Measurements from ENCODE around the gene ANO7. TPM values are rescaled to one million over a fixed set of nuclear protein-coding genes. Genes with fewer than 3 reads are reported as not detected.

ANO7 gene
- total RNA-seq, 1 experiment from 2014 or later: 0.84 TPM

GRCh38 chr2:241168366-241168765 lies 20.1 kb upstream of the ANO7 start:
- Histone ChIP-seq H3K27ac (ENCODE audit: low read depth, low read length) (no peak overlapping the region), H3K79me2 (ENCODE audit: insufficient read depth, low read length) (no peaks in the 10 kb centered on the region), H3K36me3 (ENCODE audit: control insufficient read depth in 1 of 2, insufficient read depth in 2 of 2, low read length in 2 of 2) (peaks cover 13 to 20% of the 10 kb centered on the region in 2 experiments; a peak in 3 of 4 replicates), H3K9me2 (ENCODE audit: insufficient read depth) (no peaks in the 10 kb centered on the region), H3K4me1 (ENCODE audit: control insufficient read depth in 1 of 2, insufficient read depth in 2 of 2, low read length in 2 of 2) (peaks cover 0 to 5% of the 10 kb centered on the region in 2 experiments; a peak in 2 of 4 replicates), H2AFZ (ENCODE audit: low read depth, low read length, poor library complexity, severe bottlenecking) (no peak overlapping the region), H4K20me1 (ENCODE audit: insufficient read depth) (no peaks in the 10 kb centered on the region), H3K4me2 (ENCODE audit: low read length) (no peak overlapping the region), H3K27me3 (ENCODE audit: insufficient read depth, low read length) (no peaks in the 10 kb centered on the region), H3K4me3 (replicated peaks in 1 of 2; ENCODE audit: low read depth in 1 of 2, low read length in 2 of 2) (no peak overlapping the region), H3K9ac (ENCODE audit: low read length) (no peak overlapping the region), H3K9me3 (ENCODE audit: control insufficient read depth in 1 of 2, insufficient read depth in 1 of 2, low read depth in 1 of 2, low read length in 2 of 2) (peaks cover 9 to 12% of the 10 kb centered on the region in 2 experiments; a peak in 2 of 4 replicates)
- RAD21 ChIA-PET (ENCODE audit: low non-redundant PET in 1 of 2, low total read pairs in 2 of 2, uncharacterized antibody in 2 of 2, unreplicated experiment in 2 of 2): no interaction called here
- TF ChIP-seq ZNF274 (IDR thresholded peaks at IDR 0.05; ENCODE audit: low read depth, low read length) (no peak), YY1 (IDR thresholded peaks at IDR 0.05; ENCODE audit: extremely low read depth, insufficient replicate concordance, low read depth, low read length) (no peak), EGR1 (IDR thresholded peaks at IDR 0.05; ENCODE audit: low read depth) (no peak), REST (IDR thresholded peaks at IDR 0.05; ENCODE audit: low read depth) (no peak), POLR2AphosphoS5 (IDR thresholded peaks at IDR 0.05; ENCODE audit: low read depth, low read length) (no peak), EZH2phosphoT487 (IDR thresholded peaks at IDR 0.05; ENCODE audit: borderline replicate concordance) (no peak), SRF (IDR thresholded peaks at IDR 0.05; ENCODE audit: low read depth) (no peak), JUND (IDR thresholded peaks at IDR 0.05) (no peak), ATF3 (IDR thresholded peaks at IDR 0.05) (no peak), SIN3A (IDR thresholded peaks at IDR 0.05; ENCODE audit: low read depth) (no peak), MAX (IDR thresholded peaks at IDR 0.05) (no peak), FOSL1 (IDR thresholded peaks at IDR 0.05; ENCODE audit: low read depth) (no peak), CTCF (IDR thresholded peaks at IDR 0.05 in 2 of 3, conservative IDR thresholded peaks at IDR 0.05 in 1 of 3; ENCODE audit: borderline replicate concordance in 1 of 3, insufficient read depth in 1 of 3, low read depth in 2 of 3, low read length in 2 of 3) (no peak), ZBTB33 (IDR thresholded peaks at IDR 0.05; ENCODE audit: extremely low read depth, insufficient replicate concordance, low read length) (no peak), EZH2 (IDR thresholded peaks at IDR 0.05) (no peak), TCF7L2 (IDR thresholded peaks at IDR 0.05; ENCODE audit: borderline replicate concordance, extremely low read depth, insufficient read depth, insufficient read length) (no peak)
- POLR2A ChIA-PET: no interaction called here
- intact Hi-C loops (cut with micrococcal nuclease): no loop called here
- CTCF ChIA-PET: no interaction called here
- ATAC-seq (no peak), DNase-seq (ENCODE audit: low read depth, low spot score) (no peak)
- no TSS peak for BruUV-seq (replicated peaks)
